GM12891 (cell line): ENCODE results near the gene ST6GALNAC1.

Experiments used
- PAX5 ChIP-seq: IDR thresholded peaks from 2 replicates; pipeline ENCODE4 v1.6.1; 2011; ENCODE audit warnings: low read length, moderate library complexity, mild to moderate bottlenecking; ENCODE audit not compliant: insufficient read depth, severe bottlenecking
- POLR2A ChIP-seq: IDR thresholded peaks from 2 replicates; pipeline ENCODE4 v1.6.1; 2011; ENCODE audit warnings: low read depth, low read length, control low read depth
- POLR2AphosphoS5 ChIP-seq: IDR thresholded peaks from 2 replicates; pipeline ENCODE4 v1.6.1; 2011; ENCODE audit warnings: low read depth, low read length, control low read depth
- SPI1 ChIP-seq: IDR thresholded peaks from 2 replicates; pipeline ENCODE4 v1.6.1; 2011; ENCODE audit warnings: low read depth, low read length, control low read depth
- TAF1 ChIP-seq: IDR thresholded peaks from 2 replicates; pipeline ENCODE4 v1.6.1; 2011; ENCODE audit warnings: low read depth, low read length, control low read depth

GRCh38 chr17:76598004-76598439 lies 45.5 kb downstream of the ST6GALNAC1 start:
- TF ChIP-seq POLR2A (no peak), TAF1 (no peak), POLR2AphosphoS5 (no peak), SPI1 (no peak), PAX5 (no peak)
